Ovary (tissue), 3 donors: ENCODE measurements around the gene DTD1.

Experiments used
- CTCF ChIP-seq, 3 donors: fragments of 450-650 bp in 2 of 3; fragments of 200-600 bp in 1 of 3; IDR thresholded peaks; one replicate each; pipeline versions ENCODE4 v1.5.1 to v1.8.0; 2016 to 2022; ENCODE audit warnings: antibody characterized with exemption in 3 of 3, mild to moderate bottlenecking in 1 of 3
- EP300 ChIP-seq: sonication (generic); formaldehyde crosslinking; IDR thresholded peaks from one replicate; pipeline ENCODE4 v1.6.1; 2017; ENCODE audit warnings: antibody characterized with exemption
- POLR2A ChIP-seq: fragments of 450-650 bp; IDR thresholded peaks from one replicate; pipeline ENCODE4 v1.6.1; 2017; ENCODE audit warnings: antibody characterized with exemption, mild to moderate bottlenecking, moderate library complexity
- donor health status: DM: no; HTN: no; CAD: no.

DNA sequence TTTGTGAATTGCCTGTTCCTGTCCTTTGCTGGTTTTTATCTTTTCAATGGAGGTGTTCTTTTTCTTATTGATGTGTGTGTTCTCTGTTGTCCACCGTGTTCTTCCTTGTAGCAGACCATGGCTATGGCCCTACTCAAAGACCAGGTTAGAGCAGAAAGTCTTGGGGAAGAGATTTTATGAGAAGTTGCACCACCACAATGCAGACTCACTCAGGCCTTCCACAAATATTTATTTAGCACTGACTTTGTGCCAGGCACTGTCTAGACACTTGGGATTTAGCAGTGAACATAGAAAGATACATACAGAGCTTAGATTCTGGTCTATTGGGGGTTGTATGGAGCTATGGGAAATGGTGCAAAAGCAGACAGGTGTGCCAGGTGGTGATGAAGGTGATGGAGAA, 98.8 kb downstream of the DTD1 start:
- TF ChIP-seq EP300 (no peak), CTCF (IDR thresholded peaks at IDR 0.05) (no peak), POLR2A (no peak)
